GM23248 (cell line): ENCODE data around the gene EIPR1.

Source experiments
- EZH2 ChIP-seq: fragments of 200-600 bp; sonication (generic); IDR thresholded peaks from 2 replicates; pipeline ENCODE4 v1.6.1; 2018; ENCODE audit warnings: antibody characterized with exemption, mild to moderate bottlenecking; ENCODE audit not compliant: insufficient read depth, poor library complexity, severe bottlenecking
- EZH2phosphoT487 ChIP-seq: fragments of 200-600 bp; sonication (generic); IDR thresholded peaks from 2 replicates; pipeline ENCODE4 v1.6.1; 2018; ENCODE audit warnings: antibody characterized with exemption, moderate library complexity, mild to moderate bottlenecking, low read depth; ENCODE audit not compliant: insufficient read depth

DNA sequence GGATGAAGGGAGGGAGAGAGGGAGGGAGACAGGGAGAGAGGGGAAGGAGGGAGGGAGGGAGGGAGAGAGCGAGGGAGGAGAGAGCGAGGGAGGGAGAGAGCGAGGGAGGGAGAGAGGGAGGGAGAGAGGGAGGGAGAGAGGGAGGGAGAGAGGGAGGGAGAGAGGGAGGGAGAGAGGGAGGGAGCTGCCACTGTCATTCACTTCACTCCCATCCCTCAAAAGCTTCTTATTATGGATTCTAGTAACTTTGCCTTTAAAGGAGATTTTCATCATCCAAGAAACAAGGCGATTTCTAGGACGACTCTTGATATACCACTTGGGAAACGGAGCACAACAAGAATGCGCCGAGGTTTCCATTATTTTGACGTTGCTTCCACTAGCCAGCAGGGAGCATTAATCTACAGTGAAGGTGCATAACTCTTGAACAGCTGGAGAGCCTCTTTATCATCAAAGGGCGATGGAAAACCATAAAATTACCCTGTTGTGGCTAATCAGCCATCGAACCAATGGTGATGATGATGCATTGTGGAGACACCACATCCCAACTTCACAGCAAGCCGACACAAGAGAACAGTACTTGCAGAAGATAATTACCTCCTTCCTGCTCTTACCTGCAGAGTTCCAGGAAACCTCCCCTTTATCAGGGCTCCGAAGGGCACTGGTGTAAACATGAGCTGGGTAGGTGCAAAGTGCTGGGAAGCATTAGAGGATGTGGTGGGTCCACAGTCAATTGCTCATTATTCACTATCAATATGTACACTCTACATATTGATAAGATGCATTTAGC lies 130.5 kb downstream of the EIPR1 start:
- TF ChIP-seq EZH2 (no peak), EZH2phosphoT487 (no peak)
